OCI-LY1 (cell line): ENCODE data around the gene RMC1.

Experiments
- H2AFZ ChIP-seq: fragments of 200-600 bp; sonication (generic), shearing (Covaris generic); 2 replicates; pipeline ENCODE4 v1.6.0; 2014; ENCODE audit warnings: antibody characterized with exemption, mild to moderate bottlenecking, low read length
- H3F3A ChIP-seq: fragments of 200-600 bp; sonication (generic), shearing (Covaris generic); 2 replicates; pipeline ENCODE4 v1.6.0; 2014; ENCODE audit warnings: mild to moderate bottlenecking, antibody characterized with exemption, low read length, moderate library complexity; ENCODE audit not compliant: insufficient read depth
- H3K27ac ChIP-seq: fragments of 200-600 bp; sonication (generic); 2 replicates; pipeline ENCODE4 v1.5.1; 2014; ENCODE audit warnings: low read length, mixed run types, mild to moderate bottlenecking, low read depth; ENCODE audit not compliant: poor library complexity, severe bottlenecking
- H3K27me3 ChIP-seq: fragments of 200-600 bp; sonication (generic); 2 replicates; pipeline ENCODE4 v1.6.0; 2014; ENCODE audit warnings: antibody characterized with exemption, mild to moderate bottlenecking, low read length, moderate library complexity; ENCODE audit not compliant: insufficient read depth
- H3K36me3 ChIP-seq: fragments of 200-600 bp; sonication (generic); 2 replicates; pipeline ENCODE4 v1.6.1; 2014; ENCODE audit warnings: mild to moderate bottlenecking, antibody characterized with exemption, low read length, moderate library complexity, mixed read lengths; ENCODE audit not compliant: insufficient read depth
- H3K4me1 ChIP-seq: fragments of 200-600 bp; sonication (generic); 2 replicates; pipeline ENCODE4 v1.5.1; 2014; ENCODE audit warnings: mild to moderate bottlenecking, low read length, moderate library complexity; ENCODE audit not compliant: insufficient read depth, severe bottlenecking
- H3K4me2 ChIP-seq: fragments of 200-600 bp; sonication (generic), shearing (Covaris generic); 2 replicates; pipeline ENCODE4 v1.6.1; 2014; ENCODE audit warnings: low read length
- H3K4me3 ChIP-seq: fragments of 200-600 bp; sonication (generic); 2 replicates; pipeline ENCODE4 v1.5.1; 2014; ENCODE audit warnings: low read length, low read depth, mild to moderate bottlenecking, mixed read lengths; ENCODE audit not compliant: poor library complexity, severe bottlenecking
- H3K79me2 ChIP-seq: fragments of 200-600 bp; shearing (Covaris generic); 2 replicates; pipeline ENCODE4 v1.6.1; 2016; ENCODE audit warnings: mixed run types, low read length, mixed read lengths; ENCODE audit not compliant: insufficient read depth
- H3K9ac ChIP-seq: fragments of 200-600 bp; sonication (generic), shearing (Covaris generic); 2 replicates; pipeline ENCODE4 v1.6.1; 2014; ENCODE audit warnings: mild to moderate bottlenecking, low read length, mixed read lengths
- H3K9me2 ChIP-seq: fragments of 200-600 bp; sonication (generic), shearing (Covaris generic); 2 replicates; pipeline ENCODE4 v1.6.1; 2014; ENCODE audit warnings: low read depth, mild to moderate bottlenecking, low read length, mixed read lengths
- H3K9me3 ChIP-seq: fragments of 200-600 bp; shearing (Covaris generic); 2 replicates; pipeline ENCODE4 v1.6.1; 2014; ENCODE audit warnings: low read length, mixed read lengths
- H4K20me1 ChIP-seq: fragments of 200-600 bp; sonication (generic), shearing (Covaris generic); 2 replicates; pipeline ENCODE4 v1.6.0; 2016; ENCODE audit warnings: mild to moderate bottlenecking, low read length; ENCODE audit not compliant: insufficient read depth
- EZH2 ChIP-seq: fragments of 200-600 bp; sonication (generic), shearing (Covaris generic); IDR thresholded peaks from 2 replicates; pipeline ENCODE4 v1.8.0; 2017; ENCODE audit warnings: borderline replicate concordance, mixed run types, mild to moderate bottlenecking, antibody characterized with exemption, low read length, moderate library complexity, mixed read lengths
- TF ChIP-seq, protein P1 (sequence below): fragments of 200-600 bp; sonication (generic), shearing (Covaris generic); IDR thresholded peaks from 2 replicates; pipeline ENCODE4 v1.5.1; 2017; ENCODE audit warnings: mild to moderate bottlenecking, antibody characterized with exemption, low read length, moderate library complexity, mixed read lengths

Gene RMC1

DNA sequence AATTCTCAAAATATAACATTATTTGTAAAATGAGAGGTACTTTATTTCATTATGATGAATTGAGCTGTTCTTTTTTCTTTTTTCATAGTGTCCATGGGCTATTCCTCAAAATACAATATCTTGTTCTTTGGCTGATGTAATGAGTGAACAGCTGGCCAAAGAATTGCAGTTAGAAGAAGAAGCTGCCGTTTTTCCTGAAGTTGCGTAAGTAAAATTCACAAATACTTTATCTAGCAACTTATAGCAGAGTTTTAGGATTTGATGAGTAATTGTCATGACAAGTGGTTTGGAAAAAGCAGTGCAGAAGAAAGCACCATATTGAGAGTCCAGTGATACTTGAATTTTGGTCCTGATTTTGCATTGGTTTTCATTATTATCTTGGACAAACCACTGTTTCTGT, 40.4 kb upstream of the RMC1 start:
- peaks cover 41% of the 10 kb centered on the region for H3K79me2 ChIP-seq
- H3F3A ChIP-seq = no peaks in the 10 kb centered on the region
- H3K4me1 ChIP-seq = peaks cover 4% of the 10 kb centered on the region
- H3K36me3 ChIP-seq = peaks cover 64% of the 10 kb centered on the region
- TF ChIP-seq, protein P1, sequence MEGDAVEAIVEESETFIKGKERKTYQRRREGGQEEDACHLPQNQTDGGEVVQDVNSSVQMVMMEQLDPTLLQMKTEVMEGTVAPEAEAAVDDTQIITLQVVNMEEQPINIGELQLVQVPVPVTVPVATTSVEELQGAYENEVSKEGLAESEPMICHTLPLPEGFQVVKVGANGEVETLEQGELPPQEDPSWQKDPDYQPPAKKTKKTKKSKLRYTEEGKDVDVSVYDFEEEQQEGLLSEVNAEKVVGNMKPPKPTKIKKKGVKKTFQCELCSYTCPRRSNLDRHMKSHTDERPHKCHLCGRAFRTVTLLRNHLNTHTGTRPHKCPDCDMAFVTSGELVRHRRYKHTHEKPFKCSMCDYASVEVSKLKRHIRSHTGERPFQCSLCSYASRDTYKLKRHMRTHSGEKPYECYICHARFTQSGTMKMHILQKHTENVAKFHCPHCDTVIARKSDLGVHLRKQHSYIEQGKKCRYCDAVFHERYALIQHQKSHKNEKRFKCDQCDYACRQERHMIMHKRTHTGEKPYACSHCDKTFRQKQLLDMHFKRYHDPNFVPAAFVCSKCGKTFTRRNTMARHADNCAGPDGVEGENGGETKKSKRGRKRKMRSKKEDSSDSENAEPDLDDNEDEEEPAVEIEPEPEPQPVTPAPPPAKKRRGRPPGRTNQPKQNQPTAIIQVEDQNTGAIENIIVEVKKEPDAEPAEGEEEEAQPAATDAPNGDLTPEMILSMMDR = no peak
- TF ChIP-seq EZH2 = no peak
- no peaks in the 10 kb centered on the region for H3K9me3 ChIP-seq
- no peaks in the 10 kb centered on the region for H3K27me3 ChIP-seq
- H3K9me2 ChIP-seq = no peaks in the 10 kb centered on the region
- no peak overlapping the region for H2AFZ ChIP-seq
- 0 out of 2 replicates have a peak, but pooled peaks cover 2% of the 10 kb centered on the region for H4K20me1 ChIP-seq
- H3K9ac ChIP-seq = no peak overlapping the region
- no peak overlapping the region for H3K27ac ChIP-seq
- no peak overlapping the region for H3K4me3 ChIP-seq
- no peak overlapping the region for H3K4me2 ChIP-seq

DNA sequence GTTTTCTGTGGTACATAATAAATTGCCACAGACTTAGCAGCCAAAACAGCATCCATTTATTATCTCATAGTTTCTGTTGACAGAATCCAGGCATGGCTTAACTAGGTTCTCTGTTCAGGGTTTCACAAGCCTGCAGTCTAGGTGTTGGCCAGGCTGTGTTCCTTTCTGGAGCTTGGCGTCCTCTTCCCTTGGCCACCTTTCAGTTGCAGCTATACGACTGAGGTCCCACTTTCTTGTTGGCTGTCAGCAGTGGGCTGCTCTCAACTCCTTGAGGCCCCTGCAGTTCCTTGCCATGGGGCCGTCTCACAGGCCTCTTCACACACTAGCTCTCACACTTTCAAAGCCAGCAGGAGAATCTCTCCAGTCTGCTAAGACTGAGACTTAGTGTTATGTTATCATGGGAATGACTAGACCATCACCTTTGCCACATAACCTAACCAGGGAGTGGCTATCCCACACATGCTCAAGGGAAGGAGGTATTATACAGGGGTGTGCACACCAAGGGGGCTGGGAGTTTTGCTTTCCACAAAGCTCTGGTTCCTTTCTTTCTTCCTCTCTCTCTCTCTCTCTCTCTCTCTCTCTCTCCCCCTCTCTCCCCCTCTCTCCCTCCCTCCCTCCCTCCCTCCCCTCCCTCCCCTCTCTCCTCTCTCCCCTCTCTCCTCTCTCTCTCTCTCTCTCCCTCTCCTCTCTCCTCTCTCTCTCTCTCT, 34.4 kb upstream of the RMC1 start:
- H3K36me3 ChIP-seq = peaks cover 86% of the 10 kb centered on the region
- H3K4me2 ChIP-seq = no peak overlapping the region

DNA sequence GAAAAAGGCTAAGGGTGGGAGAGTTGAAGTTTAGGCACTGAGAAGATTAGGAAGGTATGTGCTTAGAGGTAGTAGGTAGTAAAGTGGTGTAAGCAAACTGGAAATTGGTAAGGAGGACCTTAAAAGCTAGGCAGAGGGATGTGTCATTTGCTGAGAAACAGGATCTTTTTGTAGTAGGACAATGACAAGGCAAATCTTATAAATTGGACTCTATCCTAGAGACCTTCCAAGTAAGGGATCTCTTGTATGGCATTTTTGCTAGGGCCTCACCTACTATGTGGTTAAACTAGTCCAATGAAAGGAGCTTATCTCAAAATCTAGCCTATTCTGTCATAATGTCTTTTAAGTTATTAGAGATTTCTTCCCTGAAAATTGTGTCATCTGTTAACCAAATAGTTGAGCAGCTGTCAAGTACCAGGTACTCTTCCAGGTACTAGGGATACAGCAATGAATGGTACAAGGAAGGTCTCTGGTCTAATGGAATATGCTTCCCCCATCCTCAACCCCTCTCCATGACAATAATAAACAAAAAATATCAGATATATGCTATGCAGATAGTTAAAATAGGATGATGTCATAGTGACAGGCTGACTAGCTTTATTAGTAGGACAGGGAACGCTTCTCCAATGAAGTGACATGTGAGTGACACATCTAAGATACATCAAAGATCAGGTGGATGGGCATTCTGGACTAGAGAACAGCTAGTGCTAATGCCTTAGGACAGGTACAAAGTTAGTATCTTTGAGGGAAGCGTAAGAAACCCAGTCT, 32.5 kb upstream of the RMC1 start:
- H4K20me1 ChIP-seq = no peaks in the 10 kb centered on the region
- no peaks in the 10 kb centered on the region for H3K4me1 ChIP-seq
- no peak overlapping the region for H3K4me2 ChIP-seq
- H3K4me3 ChIP-seq = no peak overlapping the region
- no peak overlapping the region for H2AFZ ChIP-seq
- H3K79me2 ChIP-seq = no peaks in the 10 kb centered on the region
- no peaks in the 10 kb centered on the region for H3K9me3 ChIP-seq
- H3K9ac ChIP-seq = no peak overlapping the region
- H3F3A ChIP-seq = no peaks in the 10 kb centered on the region
- TF ChIP-seq, protein P1 = no peak
- TF ChIP-seq EZH2 = no peak
- H3K36me3 ChIP-seq = peaks cover 86% of the 10 kb centered on the region
- no peaks in the 10 kb centered on the region for H3K9me2 ChIP-seq
- H3K27me3 ChIP-seq = no peaks in the 10 kb centered on the region
- H3K27ac ChIP-seq = no peak overlapping the region

More for the DNA sequence above, 34.4 kb upstream of the RMC1 start:
- no peak for TF ChIP-seq EZH2
- TF ChIP-seq, protein P1 = no peak
- Histone ChIP-seq H3K4me3 (no peak overlapping the region), H3K27me3 (no peaks in the 10 kb centered on the region), H3K9ac (no peak overlapping the region), H3K27ac (no peak overlapping the region), H3K9me3 (no peaks in the 10 kb centered on the region), H4K20me1 (no peaks in the 10 kb centered on the region), H3F3A (no peaks in the 10 kb centered on the region), H3K4me1 (no peaks in the 10 kb centered on the region), H2AFZ (no peak overlapping the region), H3K79me2 (no peaks in the 10 kb centered on the region), H3K9me2 (no peaks in the 10 kb centered on the region)
